Activated naive CD8-positive, alpha-beta T cell treated with anti-CD3 and anti-CD28 coated beads, Interleukin-2, amount 10 ng/mL, durations not matched to agents 7 days and 5 days (primary cell): ENCODE results near the gene KCTD10. TPM values are rescaled to one million over a fixed set of nuclear protein-coding genes. Genes with fewer than 3 reads are reported as not detected.

Experiments
- ATAC-seq: fragments of 150-1000 bp; cut with Tn5 transposase; one replicate; pipeline ENCODE4 v1.10.0; 2021; ENCODE audit warnings: low read depth, moderate library complexity
- POLR2A ChIA-PET: fragments of 350-600 bp; sonication (Branson Sonifier 250); formaldehyde crosslinking; loops from one replicate; lab custom pipeline; 2021; ENCODE audit warnings: antibody characterized with exemption; lab: Charles Lee
- DNase-seq: peaks from one replicate; pipeline ENCODE4 v3.0.0; 2021
- H3K27ac Mint-ChIP-seq: one replicate; pipeline ENCODE4 v1.8.0; 2022; ENCODE audit warnings: mild to moderate bottlenecking, mixed read lengths
- H3K27me3 Mint-ChIP-seq: one replicate; pipeline ENCODE4 v1.8.0; 2022; ENCODE audit warnings: mild to moderate bottlenecking, moderate library complexity, mixed read lengths
- H3K36me3 Mint-ChIP-seq: one replicate; pipeline ENCODE4 v1.8.0; 2021; ENCODE audit warnings: mild to moderate bottlenecking, mixed read lengths
- H3K4me1 Mint-ChIP-seq: one replicate; pipeline ENCODE4 v1.8.0; 2021; ENCODE audit warnings: mixed read lengths
- H3K4me3 Mint-ChIP-seq: one replicate; pipeline ENCODE4 v1.8.0; 2022; ENCODE audit warnings: mild to moderate bottlenecking, moderate library complexity, mixed read lengths
- H3K9me3 Mint-ChIP-seq: one replicate; pipeline ENCODE4 v1.8.0; 2021; ENCODE audit warnings: mixed read lengths
- total RNA-seq, 2 experiments: library from RNA; stranded (reverse); gene quantifications; one replicate each; pipeline ENCODE4 v1.2.3, GENCODE V29; 2021

Gene KCTD10
- total RNA-seq, 2 experiments from 2014 or later: 34.8 to 39.8 TPM

DNA sequence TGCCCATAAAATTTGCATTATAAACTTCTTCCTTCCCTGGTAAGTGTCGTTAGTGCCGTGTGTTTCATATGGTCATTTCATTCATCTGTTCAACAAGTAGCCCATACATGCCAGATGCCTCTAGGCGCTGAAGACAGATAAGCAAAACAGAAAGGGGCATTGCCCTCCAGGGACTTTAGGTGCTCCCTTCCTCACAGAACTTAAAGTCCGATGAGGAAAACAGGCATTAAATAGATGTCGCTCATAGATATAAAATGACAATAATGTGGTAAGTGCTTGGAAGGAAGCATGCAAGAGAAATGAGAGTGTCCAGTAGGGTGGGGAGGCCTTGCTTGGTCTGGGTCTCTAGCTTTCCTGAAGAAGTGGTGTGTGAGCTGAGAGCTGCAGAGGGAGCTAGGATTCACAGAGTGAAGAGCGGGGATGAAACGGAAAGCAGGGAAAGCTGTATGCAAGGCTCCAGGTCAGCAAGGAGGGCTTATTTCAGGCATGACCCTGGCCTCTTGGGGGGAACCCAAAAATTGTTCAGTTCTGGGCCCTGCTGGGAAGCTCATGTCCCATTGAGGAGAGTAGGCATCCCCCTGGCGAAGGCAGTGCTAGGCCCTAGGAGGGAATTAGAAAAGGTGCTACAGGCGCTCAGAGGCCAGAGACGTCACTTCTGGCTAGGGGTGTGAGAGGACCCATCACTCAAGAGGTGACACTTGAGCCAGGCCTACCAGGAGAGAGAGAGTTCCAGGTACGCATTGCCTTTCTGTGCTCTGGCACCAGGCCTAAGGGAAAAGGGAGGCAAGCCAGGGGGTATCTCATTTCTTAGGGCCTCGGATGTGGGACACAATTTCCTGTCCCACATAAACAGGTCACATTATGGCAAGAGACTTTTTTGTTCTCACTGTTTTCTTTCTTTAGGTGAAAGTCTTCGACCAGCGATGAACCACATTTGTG, 12.2 kb upstream of the KCTD10 start:
- no peak overlapping the region for H3K27ac Mint-ChIP-seq
- no peaks in the 10 kb centered on the region for H3K27me3 Mint-ChIP-seq
- peaks cover under 1% of the 10 kb centered on the region for H3K4me1 Mint-ChIP-seq
- H3K4me3 Mint-ChIP-seq: no peak overlapping the region
- ATAC-seq: no peak
- DNase-seq: no peak
- H3K9me3 Mint-ChIP-seq: no peaks in the 10 kb centered on the region
- POLR2A ChIA-PET: no interaction called here
- H3K36me3 Mint-ChIP-seq: peaks cover 10% of the 10 kb centered on the region

DNA sequence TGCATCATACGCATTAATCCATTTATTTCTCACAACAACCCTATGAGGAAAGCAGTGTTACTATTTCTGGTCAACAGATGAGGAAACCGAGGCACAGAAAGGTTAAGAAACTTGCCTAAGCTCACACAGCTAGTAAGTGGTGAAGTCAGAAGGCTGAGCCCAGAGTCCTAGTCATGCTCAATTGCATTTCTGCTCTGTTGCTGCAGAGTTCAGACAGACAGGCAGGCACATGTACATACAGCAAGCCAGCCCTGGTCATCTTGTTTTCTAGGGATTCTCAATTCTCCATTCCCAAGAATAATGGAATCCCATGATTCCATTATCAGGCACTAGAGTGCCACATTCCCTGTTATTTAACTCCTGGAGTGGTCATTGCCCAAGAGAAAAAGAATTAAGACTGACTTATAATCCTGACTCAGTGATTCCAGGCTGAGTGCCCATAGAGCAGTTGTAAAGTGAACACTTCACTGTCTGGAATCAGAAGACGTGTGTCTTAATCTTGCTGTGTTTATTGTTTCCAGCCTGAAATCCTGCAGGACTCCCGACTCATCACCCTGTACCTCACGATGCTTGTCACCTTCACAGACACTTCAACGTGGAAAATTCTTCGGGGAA, 11.1 kb upstream of the KCTD10 start:
- peaks cover 9% of the 10 kb centered on the region for H3K36me3 Mint-ChIP-seq
- H3K4me3 Mint-ChIP-seq: no peak overlapping the region
- H3K27ac Mint-ChIP-seq: no peak overlapping the region
- H3K27me3 Mint-ChIP-seq: no peaks in the 10 kb centered on the region
- H3K4me1 Mint-ChIP-seq: no peaks in the 10 kb centered on the region
- no peaks in the 10 kb centered on the region for H3K9me3 Mint-ChIP-seq
- DNase-seq (no peak), ATAC-seq (no peak)
- POLR2A ChIA-PET: no interaction called here

GRCh38 chr12:109487181-109488050, 10.3 kb upstream of the KCTD10 start:
- POLR2A ChIA-PET: no interaction called here
- H3K4me3 Mint-ChIP-seq: no peak overlapping the region
- no peak overlapping the region for H3K27ac Mint-ChIP-seq

GRCh38 chr12:109485201-109485600, 8.1 kb upstream of the KCTD10 start:
- Mint-ChIP-seq H3K9me3 (no peaks in the 10 kb centered on the region), H3K27ac (no peak overlapping the region), H3K4me1 (no peaks in the 10 kb centered on the region), H3K36me3 (peaks cover 9% of the 10 kb centered on the region), H3K27me3 (no peaks in the 10 kb centered on the region), H3K4me3 (no peak overlapping the region)
- no peak for ATAC-seq
- DNase-seq: no peak
- POLR2A ChIA-PET: interaction anchor here (0.7 kb wide), 1 partner anchor 514 kb away, joined by 3 read pairs; the partner anchor contains the start of gene ANKRD13A

More at GRCh38 chr12:109487181-109488050, 10.3 kb upstream of the KCTD10 start:
- Mint-ChIP-seq H3K9me3 (no peaks in the 10 kb centered on the region), H3K36me3 (peaks cover 9% of the 10 kb centered on the region), H3K27me3 (no peaks in the 10 kb centered on the region), H3K4me1 (no peaks in the 10 kb centered on the region)
- DNase-seq (no peak), ATAC-seq (no peak)

DNA sequence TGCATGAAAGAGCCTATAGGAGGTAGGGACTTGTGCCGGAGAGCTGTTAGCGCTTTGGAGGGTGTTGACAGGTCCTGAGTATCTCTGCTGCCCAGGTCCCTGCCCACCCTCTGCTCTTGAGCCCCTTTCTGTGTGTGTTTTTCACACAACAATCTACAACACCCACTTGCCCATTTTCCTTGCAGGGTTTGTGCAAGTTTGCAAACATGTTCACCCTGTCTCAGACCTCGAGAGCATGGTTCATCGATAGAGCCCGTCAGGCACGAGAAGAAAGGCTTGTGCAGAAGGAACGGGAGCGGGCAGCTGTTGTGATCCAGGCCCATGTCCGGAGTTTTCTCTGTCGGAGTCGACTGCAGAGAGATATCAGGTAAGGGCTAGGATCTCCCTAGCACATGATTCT, 6.2 kb upstream of the KCTD10 start:
- H3K36me3 Mint-ChIP-seq: peaks cover 4% of the 10 kb centered on the region
- peaks cover 11% of the 10 kb centered on the region for H3K4me1 Mint-ChIP-seq
- ATAC-seq (no peak), DNase-seq (no peak)
- no peak overlapping the region for H3K27ac Mint-ChIP-seq
- no peaks in the 10 kb centered on the region for H3K27me3 Mint-ChIP-seq
- no peak overlapping the region for H3K4me3 Mint-ChIP-seq
- POLR2A ChIA-PET: no interaction called here
- no peaks in the 10 kb centered on the region for H3K9me3 Mint-ChIP-seq

GRCh38 chr12:109482894-109483293, 5.8 kb upstream of the KCTD10 start:
- H3K4me1 Mint-ChIP-seq: peaks cover 11% of the 10 kb centered on the region
- POLR2A ChIA-PET: no interaction called here

GRCh38 chr12:109482491-109482890, 5.4 kb upstream of the KCTD10 start:
- POLR2A ChIA-PET: no interaction called here
- Mint-ChIP-seq H3K27ac (no peak overlapping the region), H3K4me3 (no peak overlapping the region), H3K27me3 (no peaks in the 10 kb centered on the region), H3K4me1 (peaks cover 11% of the 10 kb centered on the region), H3K36me3 (peaks cover 4% of the 10 kb centered on the region), H3K9me3 (no peaks in the 10 kb centered on the region)
- ATAC-seq (no peak), DNase-seq (no peak)

More at GRCh38 chr12:109482894-109483293, 5.8 kb upstream of the KCTD10 start:
- Mint-ChIP-seq H3K9me3 (no peaks in the 10 kb centered on the region), H3K27ac (no peak overlapping the region), H3K27me3 (no peaks in the 10 kb centered on the region), H3K36me3 (peaks cover 4% of the 10 kb centered on the region), H3K4me3 (no peak overlapping the region)
- no peak for DNase-seq
- no peak for ATAC-seq

GRCh38 chr12:109481863-109482262, 4.8 kb upstream of the KCTD10 start:
- H3K9me3 Mint-ChIP-seq: no peaks in the 10 kb centered on the region
- peaks cover 4% of the 10 kb centered on the region for H3K36me3 Mint-ChIP-seq
- no peak for DNase-seq
- no peak overlapping the region for H3K4me3 Mint-ChIP-seq
- no peak overlapping the region for H3K27ac Mint-ChIP-seq
- H3K4me1 Mint-ChIP-seq: peaks cover 11% of the 10 kb centered on the region
- H3K27me3 Mint-ChIP-seq: no peaks in the 10 kb centered on the region
- ATAC-seq: no peak
- POLR2A ChIA-PET: no interaction called here

GRCh38 chr12:109480356-109480755, 3.3 kb upstream of the KCTD10 start:
- peaks cover 3% of the 10 kb centered on the region for H3K36me3 Mint-ChIP-seq
- no peak for DNase-seq
- H3K27ac Mint-ChIP-seq: no peak overlapping the region
- ATAC-seq: no peak
- H3K9me3 Mint-ChIP-seq: no peaks in the 10 kb centered on the region
- H3K27me3 Mint-ChIP-seq: no peaks in the 10 kb centered on the region
- H3K4me1 Mint-ChIP-seq: peaks cover 23% of the 10 kb centered on the region
- no peak overlapping the region for H3K4me3 Mint-ChIP-seq
- POLR2A ChIA-PET: no interaction called here

DNA sequence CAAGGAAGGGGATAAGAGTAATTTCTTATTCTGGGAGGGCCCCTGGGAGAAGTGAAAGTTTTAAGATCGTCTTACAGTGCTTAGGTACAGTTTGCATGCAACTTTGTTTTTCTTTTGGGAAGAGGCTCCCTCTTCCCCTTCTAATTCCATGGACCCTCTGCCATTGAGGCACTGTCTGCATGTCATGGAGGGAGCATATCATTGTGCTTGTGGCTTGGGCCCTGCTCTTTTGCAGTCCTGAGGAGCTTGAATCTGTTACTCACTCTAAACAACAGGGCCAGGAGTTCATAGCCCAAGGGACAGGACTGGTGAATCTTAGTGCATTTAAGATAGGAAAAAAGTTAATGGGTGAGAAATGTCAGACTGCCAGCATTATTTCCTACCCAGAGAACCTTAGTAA, 2.7 kb upstream of the KCTD10 start:
- Mint-ChIP-seq H3K27me3 (no peaks in the 10 kb centered on the region), H3K27ac (no peak overlapping the region), H3K4me3 (no peak overlapping the region), H3K9me3 (no peaks in the 10 kb centered on the region), H3K36me3 (peaks cover 3% of the 10 kb centered on the region), H3K4me1 (peaks cover 25% of the 10 kb centered on the region)
- no peak for DNase-seq
- POLR2A ChIA-PET: no interaction called here
- ATAC-seq: no peak

GRCh38 chr12:109477963-109478315, 839 bp upstream of the KCTD10 start:
- Mint-ChIP-seq H3K4me3 (peak overlapping the region; percentile 92), H3K4me1 (peaks cover 28% of the 10 kb centered on the region), H3K36me3 (no peaks in the 10 kb centered on the region), H3K9me3 (no peaks in the 10 kb centered on the region), H3K27me3 (no peaks in the 10 kb centered on the region), H3K27ac (peak overlapping the region; percentile 98)
- DNase-seq (no peak), ATAC-seq (no peak)
- POLR2A ChIA-PET: interaction anchor here (1.4 to 2.1 kb wide), 2 partner anchors 15 to 45 kb away, joined by 4 to 12 read pairs; no protein-coding TSS in a partner anchor

DNA sequence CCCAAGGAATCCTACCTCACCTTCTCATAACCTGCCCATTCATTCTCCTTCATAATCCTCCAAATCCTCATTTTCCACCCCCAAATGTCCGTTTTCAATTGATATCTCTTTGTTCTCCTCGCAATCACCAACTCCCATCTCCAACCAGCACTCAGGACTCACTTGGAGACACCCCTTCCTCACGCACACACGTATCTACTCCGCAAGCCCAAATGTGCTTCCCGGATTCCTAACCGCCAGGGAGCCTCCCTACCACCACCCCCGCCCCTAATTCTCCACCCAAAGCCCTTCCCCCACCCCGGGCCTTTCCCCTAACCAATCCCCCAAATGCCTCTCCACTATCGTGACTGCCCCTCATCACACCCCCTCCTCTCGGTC, 304 bp downstream of the KCTD10 start:
- Mint-ChIP-seq H3K9me3 (no peaks in the 10 kb centered on the region), H3K4me3 (peak overlapping the region; percentile 92), H3K4me1 (peaks cover 28% of the 10 kb centered on the region), H3K27ac (peak overlapping the region; percentile 98), H3K36me3 (no peaks in the 10 kb centered on the region), H3K27me3 (no peaks in the 10 kb centered on the region)
- ATAC-seq: peak; percentile 7
- POLR2A ChIA-PET: interaction anchor here (0.9 to 2.1 kb wide), 5 partner anchors 14 to 97 kb away, joined by 3 to 12 read pairs (median 4); partner anchors contain the start of genes MMAB and MVK
- no peak for DNase-seq
